Fibroblast of peridontal ligament (primary cell): ENCODE results near the gene KLHL20.
"Not testable (repeated sequence)": the region's sequence is repeated elsewhere in the genome, so short reads cannot be mapped to it uniquely, and the experiment has no call there.

Source experiments
- DNase-seq: peaks from one replicate; pipeline ENCODE4 v3.0.0-alpha.2; 2010; ENCODE audit errors: extremely low read depth

KLHL20 gene

DNA sequence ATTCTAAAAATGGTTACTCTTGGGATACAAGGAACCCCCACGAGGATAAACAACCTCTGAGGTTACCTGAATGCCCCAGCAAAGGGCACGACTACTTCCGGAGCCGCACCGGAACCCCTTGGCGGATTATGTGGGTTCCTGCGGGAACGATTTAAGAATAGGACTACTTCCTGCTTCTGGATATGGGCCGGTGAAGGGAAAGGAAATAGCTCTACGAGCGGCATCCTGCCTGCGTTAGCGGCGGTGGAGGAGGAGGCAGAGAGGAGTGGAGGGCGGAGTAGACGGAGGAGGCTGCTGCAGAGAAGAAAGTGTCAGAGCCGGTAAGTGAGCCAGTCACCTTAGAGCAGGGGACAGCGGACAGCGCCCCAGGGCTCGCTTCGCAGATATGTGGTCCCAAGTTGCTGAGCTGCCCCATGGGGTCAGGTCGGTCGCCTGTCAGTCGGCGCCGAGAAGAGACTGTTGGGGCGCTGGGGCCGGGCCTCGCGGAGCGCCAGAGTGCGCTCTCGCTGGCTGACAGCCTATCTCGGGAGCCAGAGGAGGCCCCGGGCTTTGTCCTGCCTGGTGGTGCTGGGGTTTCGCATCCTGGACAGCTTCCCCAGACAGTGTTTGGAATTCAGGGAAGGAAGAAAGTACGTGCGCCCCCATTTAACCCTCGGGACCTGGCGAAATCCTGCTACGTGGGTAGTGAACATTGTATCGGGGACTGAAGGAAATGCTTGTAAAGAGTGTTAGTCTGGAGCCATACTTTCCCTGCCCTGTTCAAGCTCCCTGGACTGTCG lies at the start of gene KLHL20:
Gene KLHL20 (plus strand): TSS at position 223 of the 779 bp plus-strand sequence. CDS start 1,063 bp downstream, outside the sequence.
- DNase-seq: peak; percentile 92

- no peak for DNase-seq
Observed at GRCh38 chr1:173666646-173667045, 48.1 kb upstream of the KLHL20 start.

GRCh38 chr1:173669491-173669941 lies 45.3 kb upstream of the KLHL20 start, which contains the start of gene ANKRD45:
TSS of gene ANKRD45 (minus strand) at chr1:173669851. CDS start at chr1:173659418, 10,433 bp downstream.
- peak; percentile 17 for DNase-seq

- not testable (repeated sequence) for DNase-seq
Observed at GRCh38 chr1:173674496-173674895, 40.3 kb upstream of the KLHL20 start.

GRCh38 chr1:173680152-173680551 lies 34.6 kb upstream of the KLHL20 start:
- not testable (repeated sequence) for DNase-seq

GRCh38 chr1:173682184-173682583 lies 32.6 kb upstream of the KLHL20 start:
- peak; percentile 59 for DNase-seq

- DNase-seq: not testable (repeated sequence)
Observed at GRCh38 chr1:173683838-173684237, 30.9 kb upstream of the KLHL20 start.

DNA sequence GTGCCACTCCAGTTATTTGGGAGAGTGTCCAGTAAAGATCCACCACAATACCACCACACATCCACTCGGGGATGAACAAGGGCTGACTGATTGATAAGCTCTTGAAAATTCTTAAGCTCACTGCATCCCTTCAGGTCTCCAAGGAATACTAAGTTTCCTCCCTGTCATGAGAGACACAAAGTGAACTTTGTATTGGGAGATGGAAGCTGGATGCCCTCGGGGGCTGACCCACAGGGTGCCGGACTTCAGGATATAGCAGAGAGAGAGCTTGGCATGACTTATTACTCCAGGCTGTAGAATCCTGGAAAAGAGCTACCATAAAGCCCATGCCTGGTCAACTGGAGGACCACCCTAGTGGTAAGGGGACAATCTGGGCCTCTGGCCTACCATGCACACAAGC lies 29.7 kb upstream of the KLHL20 start:
- DNase-seq: not testable (repeated sequence)

- DNase-seq: no peak
Observed at GRCh38 chr1:173688300-173688699, 26.5 kb upstream of the KLHL20 start.

- no peak for DNase-seq
Observed at GRCh38 chr1:173693238-173693637, 21.5 kb upstream of the KLHL20 start.

DNA sequence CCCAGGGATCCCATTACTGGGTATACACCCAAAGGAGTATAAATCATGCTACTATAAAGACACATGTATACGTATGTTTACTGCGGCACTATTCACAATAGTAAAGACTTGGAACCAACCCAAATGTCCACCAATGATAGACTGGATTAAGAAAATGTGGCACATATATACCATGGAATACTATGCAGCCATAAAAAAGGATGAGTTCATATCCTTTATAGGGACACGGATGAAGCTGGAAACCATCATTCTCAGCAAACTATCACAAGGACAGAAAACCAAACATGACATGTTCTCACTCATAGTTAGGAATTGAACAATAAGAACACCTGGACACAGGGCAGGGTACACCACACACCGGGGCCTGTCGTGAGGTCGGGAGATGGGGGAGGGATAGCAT lies 13.5 kb upstream of the KLHL20 start:
- not testable (repeated sequence) for DNase-seq

DNA sequence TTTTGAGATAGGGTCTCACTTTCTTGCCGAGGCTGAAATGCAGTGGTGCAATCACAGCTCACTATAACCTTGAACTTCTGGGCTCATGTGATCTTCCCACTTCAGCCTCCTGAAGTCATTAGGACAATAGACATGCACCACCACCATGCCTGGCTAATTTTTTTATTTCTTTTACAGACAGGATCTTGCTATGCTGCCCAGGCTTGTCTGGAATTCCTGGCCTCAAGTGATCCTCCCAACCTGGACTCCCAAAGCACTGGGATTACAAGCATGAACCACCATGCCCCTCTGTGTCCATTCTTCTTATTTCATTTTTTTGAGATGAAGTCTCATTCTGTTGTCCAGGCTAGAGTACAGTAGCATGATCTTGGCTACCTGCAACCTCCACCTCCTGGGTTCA lies 12.0 kb upstream of the KLHL20 start:
- no peak for DNase-seq

DNA sequence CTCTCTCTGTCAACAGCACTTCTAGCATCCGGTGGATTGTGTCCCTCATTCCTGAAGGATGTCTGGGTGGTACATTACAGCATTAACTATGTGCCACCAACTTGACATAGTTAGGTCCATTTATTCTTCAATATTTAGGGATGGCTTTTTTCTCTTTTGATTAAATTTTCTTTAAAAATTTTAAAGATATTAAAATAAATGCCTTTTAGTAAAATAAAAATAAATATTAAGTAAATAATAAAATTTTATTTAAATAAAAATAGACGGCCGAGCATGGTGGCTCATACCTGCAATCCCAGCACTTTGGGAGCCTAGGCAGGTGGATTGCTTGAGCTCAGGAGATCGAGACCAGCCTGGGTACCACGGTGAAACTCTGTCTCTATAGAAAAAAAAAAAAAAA lies 9.7 kb upstream of the KLHL20 start:
- DNase-seq: no peak

DNA sequence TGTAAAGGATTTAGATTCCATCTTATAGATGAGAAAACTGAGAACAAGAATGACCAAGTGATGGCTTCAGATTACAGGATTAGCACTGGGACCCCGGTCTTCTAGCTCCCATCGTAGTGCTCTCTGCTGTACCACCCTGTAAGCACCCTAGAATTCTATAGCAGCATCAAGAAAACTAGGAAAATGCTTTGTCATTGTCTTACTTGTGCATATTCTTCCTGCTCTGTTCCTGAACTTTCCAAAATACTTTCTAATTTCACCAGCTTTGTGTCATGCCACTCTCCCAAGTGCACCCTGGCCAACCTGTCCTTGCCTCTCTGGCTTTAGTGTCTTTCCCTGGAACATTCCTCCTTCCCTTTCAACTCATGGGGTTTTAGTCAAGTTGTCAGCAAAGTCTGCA lies 6.0 kb upstream of the KLHL20 start:
- DNase-seq: no peak

DNA sequence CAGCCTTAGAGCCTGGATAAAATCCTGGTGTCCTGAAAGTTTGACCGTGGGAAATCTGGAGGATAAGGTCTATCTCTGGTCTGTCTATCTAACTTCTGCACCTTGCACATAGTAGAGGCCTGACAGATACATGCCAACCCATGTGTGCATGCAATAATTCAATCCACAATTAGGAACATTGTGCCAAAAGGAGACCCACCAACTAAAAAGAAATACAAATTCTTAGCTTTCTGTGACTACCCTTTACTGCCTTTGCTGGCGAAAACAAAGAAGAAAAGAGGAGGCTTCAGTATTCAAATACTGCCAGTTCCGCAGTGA lies 381 bp upstream of the KLHL20 start:
- no peak for DNase-seq

DNA sequence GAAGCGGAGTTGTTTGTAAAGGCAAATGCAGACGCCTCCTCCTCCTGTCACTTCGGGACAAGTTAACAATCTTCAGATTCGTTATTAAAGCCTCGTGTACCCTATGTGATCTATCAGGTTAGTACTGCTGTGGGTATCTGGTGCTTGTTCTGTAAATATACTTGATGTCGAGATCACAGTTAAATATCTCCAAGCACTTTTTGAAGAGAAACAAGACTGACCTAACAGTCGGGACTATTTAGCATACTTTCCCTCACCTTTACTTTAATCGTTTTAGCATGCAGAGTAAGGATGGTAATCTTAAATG lies 710 bp downstream of the KLHL20 start:
- DNase-seq: no peak

DNA sequence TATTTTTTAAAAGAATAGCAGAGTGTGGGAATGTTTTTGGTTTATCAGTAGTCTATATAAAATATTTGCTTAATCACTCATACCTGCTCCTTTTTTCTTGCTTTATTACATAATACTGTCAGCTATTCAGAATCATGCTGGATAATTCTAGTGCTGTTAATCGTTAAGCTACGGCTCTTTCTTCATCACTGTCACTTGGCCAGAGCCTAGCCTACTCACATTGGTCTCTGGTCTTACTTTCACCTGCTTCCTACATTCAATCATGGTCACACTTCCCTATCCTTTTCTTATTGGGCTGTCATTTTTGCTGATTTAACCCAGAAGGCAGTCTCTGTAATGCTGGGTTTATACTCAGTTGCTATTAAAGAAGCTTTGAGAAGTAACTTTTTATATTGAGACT lies 2.5 kb downstream of the KLHL20 start:
- no peak for DNase-seq

DNA sequence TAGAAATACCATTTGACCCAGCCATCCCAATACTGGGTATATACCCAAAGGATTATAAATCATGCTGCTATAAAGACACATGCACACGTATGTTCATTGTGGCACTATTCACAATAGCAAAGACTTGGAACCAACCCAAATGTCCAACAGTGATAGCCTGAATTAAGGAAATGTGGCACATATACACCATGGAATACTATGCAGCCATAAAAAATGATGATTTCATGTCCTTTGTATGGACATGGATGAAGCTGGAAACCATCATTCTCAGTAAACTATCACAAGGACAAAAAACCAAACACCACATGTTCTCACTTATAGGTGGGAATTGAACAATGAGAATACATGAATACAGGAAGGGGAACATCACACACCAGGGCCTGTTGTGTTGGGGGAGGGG lies 16.6 kb downstream of the KLHL20 start:
- DNase-seq: not testable (repeated sequence)

DNA sequence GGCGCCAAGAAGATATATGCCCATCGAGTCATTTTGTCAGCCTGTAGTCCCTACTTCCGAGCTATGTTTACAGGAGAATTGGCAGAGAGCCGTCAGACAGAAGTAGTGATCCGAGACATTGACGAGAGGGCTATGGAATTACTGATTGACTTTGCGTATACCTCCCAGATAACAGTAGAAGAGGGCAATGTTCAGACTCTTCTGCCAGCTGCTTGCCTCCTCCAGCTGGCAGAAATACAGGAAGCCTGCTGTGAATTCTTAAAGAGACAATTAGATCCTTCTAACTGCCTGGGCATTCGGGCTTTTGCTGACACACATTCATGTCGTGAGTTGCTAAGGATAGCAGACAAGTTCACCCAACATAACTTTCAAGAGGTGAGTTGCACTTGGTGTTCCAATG lies 19.1 kb downstream of the KLHL20 start:
- no peak for DNase-seq

DNA sequence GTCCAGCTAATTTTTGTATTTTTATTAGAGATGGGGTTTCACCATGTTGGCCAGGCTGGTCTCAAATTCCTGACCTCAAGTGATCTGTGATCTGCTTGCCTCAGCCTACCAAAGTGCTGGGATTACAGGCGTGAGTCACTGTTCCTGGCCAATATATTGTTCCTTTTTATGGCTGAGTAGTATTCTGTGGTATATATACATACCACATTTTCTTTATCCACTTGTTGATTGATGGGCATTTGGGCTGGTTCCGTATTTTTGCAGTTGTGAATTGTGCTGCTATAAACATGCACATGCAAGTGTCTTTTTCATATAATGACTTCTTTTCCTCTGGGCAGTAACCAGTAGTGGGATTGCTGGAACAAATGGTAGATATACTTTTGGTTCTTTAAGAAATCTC lies 21.3 kb downstream of the KLHL20 start:
- DNase-seq: not testable (repeated sequence)

DNA sequence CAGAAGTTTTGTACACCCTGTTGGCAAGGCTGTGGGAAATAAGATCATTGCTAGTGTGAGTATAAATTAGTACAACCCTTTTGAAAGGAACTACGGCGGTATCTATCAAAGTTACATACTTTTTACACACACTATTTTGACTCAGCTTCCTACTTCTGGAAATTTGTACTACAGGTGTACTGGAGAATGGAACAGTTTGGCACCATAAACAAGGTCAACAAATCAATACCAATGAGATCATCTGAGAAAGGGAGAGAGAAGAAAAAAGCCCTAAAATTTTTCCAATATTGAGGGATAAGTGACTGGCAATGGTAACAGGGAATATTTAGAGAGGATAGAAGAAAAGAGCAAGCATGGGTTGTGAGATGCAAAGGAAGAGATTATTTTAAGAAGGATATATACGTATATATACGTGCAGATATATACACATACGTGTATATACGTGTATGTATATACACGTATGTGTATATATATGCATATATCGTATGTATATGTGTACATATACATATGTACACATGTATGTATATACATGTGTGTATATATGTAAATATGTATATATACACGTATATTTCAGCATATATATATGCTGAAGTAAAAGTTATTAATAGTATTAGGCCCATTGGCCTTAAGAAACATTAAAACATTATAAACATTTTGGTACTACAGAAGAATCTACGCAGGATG lies 27.6 kb downstream of the KLHL20 start:
- DNase-seq: no peak

DNA sequence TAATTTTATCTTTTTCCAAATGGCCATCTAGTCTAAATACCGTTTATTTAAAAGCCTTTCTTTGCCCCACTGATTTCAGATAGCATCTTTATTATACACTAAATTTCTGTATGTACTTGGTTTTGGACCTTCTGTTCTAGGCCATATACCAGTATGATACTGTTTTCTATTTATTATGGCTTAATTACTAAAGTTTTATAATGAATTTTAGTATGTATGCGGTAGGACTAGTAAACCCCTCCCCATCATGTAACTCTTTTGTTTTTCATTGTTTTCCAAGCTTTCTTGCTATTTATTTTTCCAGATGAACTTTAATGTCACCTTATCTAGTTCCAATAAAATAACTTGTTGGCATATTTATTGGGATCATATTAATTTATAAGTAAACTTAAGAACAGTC lies 29.9 kb downstream of the KLHL20 start:
- no peak for DNase-seq

- DNase-seq: peak; percentile 46
Observed at GRCh38 chr1:173749137-173749536, 34.4 kb downstream of the KLHL20 start.
